Measurements from ENCODE around the gene ULBP3. TPM values are rescaled to one million over a fixed set of nuclear protein-coding genes. Genes with fewer than 3 reads are reported as not detected.
"Not testable (repeated sequence)": the region's sequence is repeated elsewhere in the genome, so short reads cannot be mapped to it uniquely, and the experiment has no call there.

ULBP3 gene
- total RNA-seq, 1 donor, result 16.4 TPM

DNA sequence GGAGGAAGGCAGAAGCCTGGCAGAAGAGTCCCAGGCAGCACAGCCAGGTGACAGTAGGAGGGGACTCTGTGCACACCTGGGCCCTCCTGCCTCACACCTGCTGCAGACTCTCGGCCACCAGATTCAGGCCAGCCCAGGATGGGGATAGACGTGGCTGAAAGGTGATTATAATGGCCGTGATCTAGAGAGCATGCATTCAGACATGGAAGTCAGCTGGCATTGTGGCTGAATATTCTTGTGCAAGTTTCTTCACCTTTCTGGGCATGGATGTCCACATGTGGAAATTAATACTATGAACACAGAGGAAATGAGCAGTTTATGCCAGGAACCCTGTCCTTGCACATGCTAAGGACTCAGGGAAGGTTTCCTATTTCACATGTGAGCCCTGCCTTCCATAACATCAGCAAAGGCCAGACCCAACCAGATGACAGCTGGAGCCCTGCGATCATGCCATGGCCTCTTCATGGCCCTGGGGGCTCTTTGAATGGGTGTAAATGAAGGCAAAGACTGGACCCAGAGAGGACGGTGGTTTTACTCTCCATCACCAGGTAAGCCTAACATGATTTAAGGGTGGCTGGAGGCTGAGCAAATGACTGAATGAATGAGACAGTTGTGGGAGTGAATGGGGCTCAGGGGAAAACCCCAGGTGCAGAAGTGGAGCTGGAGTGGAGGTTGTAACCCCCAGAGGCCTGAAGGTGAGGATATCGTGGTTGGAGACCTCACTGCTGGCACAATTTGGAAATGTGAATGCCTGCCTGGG lies 40.9 kb downstream of the ULBP3 start:
- H3K4me3 ChIP-seq (ENCODE audit: low read depth, low read length), result no peak overlapping the region
- TF ChIP-seq CTCF (IDR thresholded peaks at IDR 0.05; ENCODE audit: insufficient read depth, low read length), result no peak
- no peak for DNase-seq (ENCODE audit: low read depth)

GRCh38 chr6:150026976-150027805 lies 41.7 kb downstream of the ULBP3 start:
- no peak for TF ChIP-seq CTCF (IDR thresholded peaks at IDR 0.05; ENCODE audit: insufficient read depth, low read length)
- DNase-seq (ENCODE audit: low read depth), result no peak
- no peak overlapping the region for H3K4me3 ChIP-seq (ENCODE audit: low read depth, low read length)

DNA sequence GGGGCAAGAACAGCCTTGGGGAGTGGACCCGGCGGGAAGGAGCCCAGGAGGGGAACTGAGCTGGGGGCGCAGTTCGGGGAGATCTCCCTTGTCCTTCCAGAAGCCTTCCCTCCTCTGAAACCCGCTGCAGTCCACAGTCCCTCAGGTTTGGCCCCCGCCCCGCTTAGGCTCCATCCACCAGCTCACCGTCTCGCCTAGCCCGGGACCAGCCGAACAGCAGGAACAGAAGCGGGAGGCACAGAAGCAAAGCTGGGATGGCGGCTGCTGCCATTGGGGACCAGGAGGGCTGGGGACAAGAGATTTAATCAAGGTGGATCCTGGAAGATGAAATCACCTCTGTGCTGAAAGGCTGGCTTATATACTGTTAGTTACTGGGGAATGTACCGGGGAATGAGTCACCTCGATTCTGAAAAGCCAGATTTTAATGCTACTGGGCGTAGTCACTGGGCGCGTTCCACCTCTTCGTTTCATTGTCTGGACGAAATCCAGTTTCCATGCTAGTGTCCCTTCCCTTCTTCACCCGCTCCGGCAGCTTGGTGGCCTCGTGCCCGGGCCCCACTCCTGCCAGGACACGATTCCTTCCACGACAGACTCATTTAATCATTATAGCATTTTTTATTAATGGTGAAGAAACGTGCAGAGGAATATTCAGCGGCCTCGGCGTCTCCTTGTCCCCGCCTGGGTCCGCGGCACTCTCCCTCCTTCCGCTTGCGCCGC lies 43.6 kb downstream of the ULBP3 start, which contains the start of gene RAET1L:
TSS of gene RAET1L (minus strand) at position 332 of the 717 bp plus-strand sequence. CDS start at position 271, 61 bp downstream.
- DNase-seq (ENCODE audit: low read depth), result peak; percentile 70
- peak within 1 kb of the TSS; percentile 52 for H3K4me3 ChIP-seq (ENCODE audit: low read depth, low read length)
- TF ChIP-seq CTCF (IDR thresholded peaks at IDR 0.05; ENCODE audit: insufficient read depth, low read length), result no peak

DNA sequence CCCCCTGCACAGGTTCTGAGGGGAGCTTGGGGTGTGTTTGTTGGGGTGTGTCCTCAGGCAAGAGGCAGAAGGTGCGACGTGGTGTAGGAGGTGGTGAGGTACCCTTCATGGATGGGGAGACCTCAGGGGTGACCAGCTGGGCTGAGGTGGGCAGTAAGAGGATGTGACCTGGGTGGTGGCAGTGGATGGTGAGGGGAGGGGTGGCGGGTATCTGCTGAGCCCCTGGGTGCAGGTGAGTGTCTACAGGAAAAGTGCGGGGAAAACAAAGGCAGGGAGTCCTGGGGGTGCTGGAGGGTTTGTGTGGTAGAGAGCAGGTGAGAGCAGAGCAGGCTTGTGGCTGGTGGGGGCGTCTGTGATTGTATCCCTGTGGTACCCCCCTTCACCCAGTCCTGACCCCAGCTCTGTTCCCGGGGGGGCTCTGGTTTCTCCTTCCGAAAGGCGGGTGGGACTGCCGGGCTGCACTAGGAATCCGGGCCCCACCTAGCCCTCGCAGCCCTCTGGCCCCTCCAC lies 44.2 kb downstream of the ULBP3 start:
- DNase-seq (ENCODE audit: low read depth), result no peak
- no peak for TF ChIP-seq CTCF (IDR thresholded peaks at IDR 0.05; ENCODE audit: insufficient read depth, low read length)
- no peak overlapping the region for H3K4me3 ChIP-seq (ENCODE audit: low read depth, low read length)

DNA sequence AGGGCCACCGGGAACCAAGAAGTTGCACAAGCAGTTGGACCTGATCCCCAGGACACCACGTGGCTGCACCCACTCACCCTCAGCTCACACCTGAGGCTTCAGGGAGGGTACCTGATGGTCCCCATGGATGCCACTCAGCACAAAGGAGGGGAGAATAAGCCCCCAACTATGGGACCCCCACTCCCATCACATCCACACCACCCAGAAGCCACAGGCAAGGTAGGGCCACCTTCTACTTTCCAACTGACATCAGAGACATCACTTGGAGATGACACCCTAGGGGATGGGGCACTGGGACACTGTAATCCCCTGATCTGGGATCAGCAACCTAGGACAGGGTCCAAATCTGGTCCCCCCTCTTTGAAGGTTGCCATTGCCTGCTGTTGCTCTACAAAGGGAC lies 44.9 kb downstream of the ULBP3 start:
- DNase-seq (ENCODE audit: low read depth); H3K4me3 ChIP-seq (ENCODE audit: low read depth, low read length): not testable (repeated sequence)

GRCh38 chr6:150021870-150022269 lies 47.1 kb downstream of the ULBP3 start:
- DNase-seq (ENCODE audit: low read depth); H3K4me3 ChIP-seq (ENCODE audit: low read depth, low read length): not testable (repeated sequence)

- no peak for TF ChIP-seq CTCF (IDR thresholded peaks at IDR 0.05; ENCODE audit: insufficient read depth, low read length)
- no peak overlapping the region for H3K4me3 ChIP-seq (ENCODE audit: low read depth, low read length)
- DNase-seq (ENCODE audit: low read depth), result no peak
Observed at GRCh38 chr6:150018846-150019580, 49.9 kb downstream of the ULBP3 start.

GRCh38 chr6:150017186-150017521 lies 51.8 kb downstream of the ULBP3 start:
- DNase-seq (ENCODE audit: low read depth); H3K4me3 ChIP-seq (ENCODE audit: low read depth, low read length): not testable (repeated sequence)

Measured in fibroblast of the aortic adventitia (primary cell).